MV-4-11 (cell line): ENCODE measurements around the gene SLC24A3.

Experiments used
- DNase-seq: peaks from one replicate; lab custom pipeline; 2025; lab: John Stamatoyannopoulos, UW

Gene SLC24A3

DNA sequence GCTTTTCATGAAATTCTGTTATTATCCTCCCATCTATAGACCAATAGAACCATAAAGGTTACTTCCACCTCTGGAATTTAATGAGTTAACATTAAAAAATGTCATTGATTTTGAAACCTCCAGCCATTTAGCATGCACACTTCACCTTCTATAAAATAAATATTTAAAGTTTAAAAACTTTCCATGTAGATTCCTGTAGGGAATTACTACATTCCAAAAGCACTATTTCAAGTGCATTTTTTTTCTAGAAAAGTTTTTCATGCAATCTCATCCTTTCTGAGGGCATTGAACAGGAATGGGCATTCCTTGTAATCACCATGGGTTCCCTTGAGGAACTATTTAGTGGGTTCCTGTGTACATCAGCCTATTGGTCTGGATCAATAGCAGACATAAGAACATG lies 291.8 kb downstream of the SLC24A3 start:
- DNase-seq: no peak

DNA sequence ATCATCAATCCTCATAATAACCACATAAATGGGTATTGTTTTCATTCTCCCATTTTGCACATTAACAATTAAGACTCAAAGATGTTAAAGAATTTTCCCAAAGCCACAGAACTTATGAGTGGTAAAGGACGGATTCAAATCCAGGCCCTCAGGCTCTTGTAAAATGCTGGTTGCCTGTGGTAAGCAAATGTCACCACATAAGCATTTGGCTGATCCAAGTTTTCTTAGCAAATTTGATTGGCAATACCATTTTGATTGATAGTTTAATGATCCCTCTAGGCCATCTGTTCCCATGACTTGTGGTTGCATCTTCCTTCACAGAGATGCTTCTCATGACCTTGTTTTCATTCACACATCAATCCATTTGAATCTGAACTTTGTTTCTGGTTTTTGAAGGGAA lies 293.6 kb downstream of the SLC24A3 start:
- DNase-seq: no peak

DNA sequence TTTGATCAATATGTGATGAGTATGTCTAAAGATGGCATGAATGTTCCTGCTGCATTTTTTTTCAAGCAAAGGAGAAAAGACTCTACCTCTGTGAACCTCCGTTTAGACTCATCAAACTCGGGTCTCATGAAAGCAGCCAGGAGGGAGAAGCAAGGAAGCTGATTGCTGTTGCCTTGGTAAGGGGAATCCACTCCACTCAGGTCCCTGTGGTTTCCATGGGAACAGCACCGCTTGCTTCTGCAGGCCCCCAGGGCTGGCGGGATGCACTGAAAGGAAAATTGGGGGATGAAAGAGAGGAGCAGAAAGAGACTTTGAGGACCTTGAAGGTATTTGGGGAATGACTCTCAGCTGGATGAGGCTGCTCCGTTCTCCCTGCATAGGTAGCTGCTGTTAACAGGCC lies 296.0 kb downstream of the SLC24A3 start:
- no peak for DNase-seq

DNA sequence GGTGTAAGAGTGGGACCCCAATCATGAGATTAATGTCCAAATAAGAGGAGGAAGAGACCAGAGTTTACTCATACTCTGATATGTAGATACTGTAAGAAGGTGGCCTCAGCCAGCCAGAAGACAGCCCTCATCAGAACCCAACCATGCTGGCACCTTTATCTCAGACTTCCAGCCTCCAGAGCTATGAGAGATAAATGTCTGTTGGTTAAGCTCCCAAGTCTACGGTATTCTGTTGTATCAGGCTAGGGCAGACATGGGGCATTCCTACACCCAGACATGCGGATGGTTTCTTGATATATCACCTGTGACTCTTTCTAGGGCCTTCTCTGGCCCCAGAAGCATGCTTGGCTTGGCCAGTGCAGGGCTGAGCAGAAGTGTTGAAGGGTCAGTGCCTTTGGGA lies 298.2 kb downstream of the SLC24A3 start:
- no peak for DNase-seq

DNA sequence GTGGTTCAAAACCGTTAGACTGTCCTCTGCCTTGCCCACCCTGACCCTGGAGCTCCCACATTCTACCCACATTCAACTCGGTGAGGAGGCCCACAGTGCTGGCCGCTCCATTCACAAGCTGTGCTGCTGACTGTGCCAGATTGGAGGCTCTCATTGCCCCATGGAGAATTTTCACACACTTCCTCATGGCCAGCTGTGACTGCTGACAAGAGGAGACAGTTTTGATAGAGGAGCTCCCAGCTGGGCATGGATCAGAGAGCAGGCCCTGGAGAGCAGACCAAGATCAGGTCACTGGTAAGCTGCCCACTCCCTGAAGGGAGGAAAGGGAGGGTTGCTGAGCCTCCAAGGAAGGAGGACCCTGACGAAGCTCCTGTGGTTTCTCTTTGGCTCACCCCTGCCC lies 299.5 kb downstream of the SLC24A3 start:
- DNase-seq: peak; percentile 6

DNA sequence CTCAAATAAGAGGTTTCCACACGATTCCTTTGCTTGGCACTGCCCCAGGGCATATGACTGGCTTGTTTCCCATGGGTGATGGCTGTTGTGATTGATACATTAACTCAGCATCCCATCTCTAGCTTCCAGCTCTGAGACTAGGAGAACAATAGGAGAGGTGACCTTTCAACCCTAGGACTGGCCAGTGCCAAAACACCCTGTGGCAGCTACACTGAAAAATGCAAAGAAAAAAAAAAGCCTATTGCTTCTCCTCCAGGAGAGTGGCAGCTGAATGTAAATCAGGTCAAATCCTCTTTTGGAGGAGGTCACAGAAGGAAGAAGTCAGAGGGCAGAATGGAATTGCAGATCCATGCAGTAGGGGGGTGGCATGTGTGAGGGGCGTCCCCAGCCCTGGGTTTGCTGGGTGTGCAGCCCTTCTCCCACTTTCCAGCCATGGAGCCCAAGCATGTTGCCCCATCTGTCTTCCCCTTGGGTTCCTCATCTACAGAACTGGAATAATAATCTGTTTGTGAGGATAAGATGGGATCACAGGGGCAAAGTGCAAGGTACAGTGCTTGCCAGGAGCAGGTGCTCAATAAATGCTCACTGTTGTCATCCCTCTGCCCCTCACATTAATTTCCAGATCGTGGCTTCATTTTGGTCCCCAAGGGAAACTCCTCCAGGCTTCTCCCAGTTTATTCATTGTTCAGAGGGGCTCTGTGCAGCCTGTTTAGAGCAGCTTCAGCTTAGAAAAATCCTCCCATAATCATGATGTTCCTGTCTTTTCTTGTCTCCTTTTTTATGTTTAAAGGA lies 300.6 kb downstream of the SLC24A3 start:
- no peak for DNase-seq

DNA sequence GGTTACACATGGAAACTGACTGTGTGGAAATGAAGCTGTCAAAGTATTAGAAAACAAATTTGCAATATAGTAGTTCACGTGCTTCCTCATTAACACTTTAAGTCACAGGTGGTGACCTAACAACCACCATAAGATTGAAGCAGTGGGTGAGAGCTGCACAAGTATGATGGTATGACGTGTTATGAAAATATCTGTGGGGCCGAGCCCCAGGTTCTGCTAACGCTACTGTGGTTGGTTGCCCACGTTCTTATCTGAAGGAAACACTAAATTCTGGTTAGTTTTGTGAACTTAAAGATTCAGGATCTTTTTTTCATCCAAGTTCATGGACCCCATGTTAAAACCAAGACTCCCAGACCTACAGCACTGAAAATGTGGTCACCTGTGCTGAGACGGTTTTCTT lies 302.6 kb downstream of the SLC24A3 start:
- DNase-seq: no peak

DNA sequence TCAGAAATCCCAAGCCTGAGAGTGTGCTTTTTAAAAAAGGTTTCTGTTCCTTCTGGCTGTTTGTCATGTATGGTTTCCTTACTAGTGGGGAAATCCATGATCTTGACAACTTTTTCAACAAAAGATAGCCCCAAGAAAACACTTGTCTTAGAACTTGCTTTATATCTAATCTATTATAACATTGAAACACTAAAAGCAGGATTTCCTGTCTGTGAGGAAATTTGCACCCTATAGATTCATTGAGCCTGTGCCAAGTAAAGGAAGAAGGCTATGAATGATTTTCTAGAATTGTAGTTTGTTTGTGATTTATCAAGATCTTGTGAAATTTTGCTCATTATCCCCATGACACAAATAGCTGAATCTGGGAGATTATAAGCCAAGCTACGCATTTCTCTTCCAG lies 307.0 kb downstream of the SLC24A3 start:
- DNase-seq: no peak

DNA sequence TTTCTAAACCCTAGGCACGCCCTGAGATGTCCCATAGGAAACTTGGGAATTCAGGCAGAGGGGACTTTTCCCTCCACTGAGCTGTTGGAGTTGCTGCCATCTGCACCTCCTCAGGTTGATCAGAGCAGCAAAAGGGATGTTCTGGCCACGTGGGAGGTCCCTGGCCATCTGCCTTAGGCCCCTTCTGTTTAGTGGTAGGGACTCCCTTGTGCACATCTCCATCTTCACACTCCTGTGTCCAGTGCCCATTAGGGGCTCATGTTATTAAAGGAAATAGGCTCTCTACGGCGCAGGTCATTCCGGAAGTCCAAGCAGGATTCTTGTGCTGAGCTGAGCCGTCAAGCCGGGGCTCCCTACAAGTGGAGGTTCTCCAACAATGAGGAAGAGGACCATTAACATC lies 307.8 kb downstream of the SLC24A3 start:
- no peak for DNase-seq

DNA sequence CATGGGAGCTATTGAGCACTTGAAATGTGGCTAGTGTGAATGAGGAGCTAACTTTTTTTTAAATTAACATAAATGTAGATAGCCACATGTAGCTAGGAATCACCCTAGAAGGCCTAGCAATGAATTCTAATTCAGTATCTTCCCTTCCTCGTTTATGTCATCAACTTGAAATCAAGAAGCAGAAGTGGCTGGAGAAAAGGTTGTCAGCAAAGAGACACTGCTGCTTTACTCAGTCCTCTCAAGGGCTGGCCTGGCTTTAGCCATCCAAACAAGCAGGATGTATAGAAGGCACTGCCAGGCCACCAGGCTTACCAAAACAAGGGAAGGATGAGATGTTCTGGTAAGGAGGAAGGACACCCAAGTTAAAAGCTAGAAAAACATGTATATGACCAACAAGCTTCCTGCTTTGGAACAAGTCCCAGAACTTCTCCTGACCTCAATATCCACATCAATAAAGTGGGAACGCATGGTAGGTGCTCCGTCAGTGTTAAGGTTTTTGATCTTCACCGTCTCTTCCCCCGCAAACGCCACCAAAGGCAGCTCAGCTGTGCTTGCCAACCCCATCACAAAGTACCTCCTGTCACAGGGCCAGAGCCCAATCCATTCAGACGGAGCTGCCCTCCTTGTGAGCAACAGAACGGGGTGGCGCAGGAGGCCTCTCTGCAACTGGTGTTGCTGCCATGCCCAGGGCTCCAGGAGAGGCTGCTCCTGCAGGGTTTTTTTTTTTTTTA lies 309.8 kb downstream of the SLC24A3 start:
- DNase-seq: peak; percentile 64

DNA sequence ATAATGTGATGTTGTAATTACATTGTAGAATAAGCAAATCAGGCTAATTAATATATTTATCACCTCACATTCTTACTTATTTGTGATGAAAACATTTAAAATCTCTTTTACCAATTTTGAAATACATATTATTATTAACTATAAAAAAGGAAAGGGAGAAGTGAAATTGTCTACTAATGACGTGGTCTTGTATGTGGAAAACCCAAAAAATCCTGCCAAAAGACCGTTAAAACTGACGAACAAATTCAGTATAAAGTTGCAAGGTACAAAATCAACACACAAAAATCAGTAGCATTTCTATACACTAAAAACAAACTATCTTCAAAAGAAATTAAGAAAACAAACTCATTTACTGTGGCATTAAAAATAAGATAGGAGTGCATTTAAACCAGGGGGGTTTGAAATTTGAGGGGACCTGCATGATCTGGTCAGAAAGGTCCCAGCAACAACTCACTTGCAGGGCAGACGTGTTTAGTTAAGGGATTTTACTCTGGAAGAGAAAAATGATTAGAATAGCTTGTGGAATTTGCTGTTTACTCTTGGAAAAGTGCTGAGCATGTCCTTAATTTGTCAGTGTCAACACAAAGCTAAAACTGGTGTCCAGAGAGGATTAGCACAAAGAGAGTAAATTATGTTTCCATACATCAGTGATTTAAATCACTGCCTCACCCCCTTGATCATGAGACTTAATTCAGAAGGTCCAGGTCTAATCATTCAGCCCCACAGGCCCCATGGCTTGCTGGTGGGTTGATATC lies 310.6 kb downstream of the SLC24A3 start:
- no peak for DNase-seq

DNA sequence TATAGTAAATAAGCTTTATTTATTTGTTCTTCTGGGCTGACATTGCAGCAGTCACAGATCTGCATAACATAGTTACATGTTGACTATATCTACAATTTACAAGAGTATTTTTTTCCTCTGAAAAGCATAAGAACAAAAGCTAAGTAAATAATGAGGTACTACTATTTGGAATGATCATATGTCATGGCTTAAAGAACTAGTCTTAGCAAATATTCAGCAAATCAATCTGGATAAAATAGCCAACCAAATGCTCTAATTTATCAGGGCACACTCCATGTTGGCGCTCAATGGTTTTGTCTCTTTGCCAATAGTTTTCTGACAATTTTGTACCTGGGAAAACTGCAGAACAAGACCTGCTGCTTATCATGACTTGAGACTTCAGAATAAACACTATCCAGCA lies 312.2 kb downstream of the SLC24A3 start:
- no peak for DNase-seq

DNA sequence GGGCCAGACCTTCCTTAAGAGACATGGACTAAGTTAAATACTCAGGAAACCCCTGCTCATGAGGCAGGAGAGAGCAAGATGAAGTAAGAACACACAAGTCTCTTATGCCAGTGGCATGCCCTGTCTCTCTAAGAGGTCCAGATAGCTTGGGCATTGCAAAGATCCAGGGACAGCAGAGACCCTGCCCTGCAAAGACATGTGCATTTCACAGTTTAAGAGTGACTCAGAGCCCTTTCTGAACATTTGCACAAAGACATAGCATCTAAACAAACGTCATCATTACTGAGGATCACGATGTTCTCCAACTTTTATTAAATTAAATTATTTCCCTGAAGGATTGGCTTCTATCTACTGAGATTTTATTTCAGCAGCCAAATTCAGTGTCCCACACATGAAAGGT lies 315.1 kb downstream of the SLC24A3 start:
- no peak for DNase-seq

DNA sequence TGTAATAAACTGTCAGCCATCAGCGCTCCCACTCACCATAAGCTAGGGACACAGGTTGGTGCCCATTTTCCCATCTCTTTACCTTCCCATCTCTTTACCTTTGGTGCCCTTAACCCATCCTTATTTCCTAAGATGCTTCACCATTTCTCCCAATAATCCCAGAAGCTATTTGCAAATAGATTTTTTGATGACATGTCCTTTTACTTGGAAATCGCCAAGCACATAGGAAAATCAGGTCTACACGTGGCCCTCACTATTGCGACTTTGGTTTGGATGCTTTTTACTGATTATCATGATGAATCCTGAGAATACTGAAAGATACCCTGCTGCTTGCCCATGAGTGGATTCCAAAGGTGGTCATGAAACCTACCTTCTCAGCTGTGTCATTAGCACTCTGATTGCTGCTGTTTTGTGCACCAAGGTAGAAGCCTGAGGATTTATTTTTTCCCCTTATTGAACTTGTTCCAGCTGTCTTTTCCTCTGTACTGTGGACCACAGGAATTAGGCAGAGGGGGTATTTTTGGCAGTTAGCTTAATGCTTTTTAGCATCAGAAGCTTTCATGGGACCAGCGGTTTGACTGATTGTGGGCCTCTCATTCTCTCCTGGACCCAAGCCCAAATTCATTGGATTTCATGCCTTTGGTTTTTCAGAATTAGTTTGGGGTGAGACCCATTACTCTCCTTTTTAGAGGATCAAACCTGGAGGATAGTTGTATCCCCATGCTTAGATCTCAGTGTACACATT lies 316.0 kb downstream of the SLC24A3 start:
- DNase-seq: no peak

DNA sequence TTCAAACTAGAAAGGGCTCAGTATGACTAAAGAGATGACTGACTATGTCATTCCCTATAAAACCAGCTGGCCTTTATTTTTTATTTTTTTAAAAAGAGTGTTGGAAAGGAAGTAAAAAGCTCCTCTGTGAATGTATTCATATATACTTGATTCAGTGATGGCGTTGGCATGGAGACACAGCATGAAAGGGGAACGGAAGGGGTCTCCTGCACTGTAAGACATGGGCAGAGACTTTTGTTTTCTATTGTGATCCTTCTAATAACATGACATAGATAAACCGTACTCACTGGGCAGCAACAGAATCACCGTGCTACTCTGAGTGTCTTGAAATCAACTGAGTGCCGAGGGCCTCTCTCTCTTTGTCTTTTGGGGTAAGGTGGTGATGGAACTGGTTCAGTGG lies 317.6 kb downstream of the SLC24A3 start:
- DNase-seq: no peak

DNA sequence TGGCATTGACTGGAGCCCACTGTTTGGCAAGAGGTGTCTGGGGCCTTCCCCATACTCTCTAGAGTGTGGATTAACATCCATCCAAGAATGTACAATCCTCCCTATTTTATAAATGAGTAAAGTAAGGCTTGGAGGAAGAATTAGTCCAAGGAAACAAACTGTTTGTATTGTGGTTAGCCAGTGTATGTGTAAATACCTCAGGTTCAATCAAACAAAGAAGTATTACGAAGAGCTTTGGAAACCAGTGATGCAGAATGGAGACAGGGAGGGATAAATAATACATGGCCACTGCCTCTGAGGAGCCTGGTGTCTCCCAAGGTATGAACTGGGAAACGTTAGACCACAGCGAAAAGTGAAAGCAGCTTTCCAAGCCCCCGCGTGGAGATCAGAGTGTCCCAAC lies 319.0 kb downstream of the SLC24A3 start:
- DNase-seq: no peak

DNA sequence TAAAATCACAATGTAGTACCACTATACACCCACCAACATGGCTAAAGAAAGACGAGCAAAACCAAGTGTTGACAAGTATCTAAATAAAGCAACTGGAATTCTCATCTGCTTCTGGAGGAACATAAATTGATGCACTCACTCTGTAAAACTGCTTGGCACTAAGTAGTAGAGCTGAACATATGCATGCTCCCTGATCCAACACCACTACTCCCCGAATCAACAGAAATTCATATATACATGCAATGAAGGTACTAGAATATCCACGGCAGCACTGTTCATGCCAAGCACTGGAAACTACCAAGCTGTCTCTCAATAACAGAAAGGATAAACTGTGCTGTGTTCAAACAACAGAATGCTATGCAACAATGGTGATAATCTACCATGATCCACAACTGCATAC lies 326.1 kb downstream of the SLC24A3 start:
- no peak for DNase-seq

DNA sequence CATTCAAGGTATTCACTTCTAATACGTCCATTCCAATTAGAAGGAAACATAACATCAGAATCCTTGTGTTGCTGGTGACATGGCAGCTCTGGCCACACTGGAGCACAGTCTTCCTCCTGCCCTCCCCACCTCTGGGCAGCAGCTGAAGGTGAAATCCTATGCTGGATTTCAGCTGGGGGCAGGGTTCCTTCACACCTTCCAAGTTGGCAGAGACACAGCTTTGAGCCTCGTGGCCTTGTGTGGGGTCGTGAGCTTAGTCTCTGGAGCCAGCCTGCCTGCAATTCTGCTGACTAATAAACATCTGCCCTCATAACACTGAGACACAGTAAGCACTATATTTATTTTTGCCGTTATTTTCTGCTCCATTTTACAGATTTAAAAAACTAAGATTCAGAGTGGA lies 326.7 kb downstream of the SLC24A3 start:
- DNase-seq: no peak

DNA sequence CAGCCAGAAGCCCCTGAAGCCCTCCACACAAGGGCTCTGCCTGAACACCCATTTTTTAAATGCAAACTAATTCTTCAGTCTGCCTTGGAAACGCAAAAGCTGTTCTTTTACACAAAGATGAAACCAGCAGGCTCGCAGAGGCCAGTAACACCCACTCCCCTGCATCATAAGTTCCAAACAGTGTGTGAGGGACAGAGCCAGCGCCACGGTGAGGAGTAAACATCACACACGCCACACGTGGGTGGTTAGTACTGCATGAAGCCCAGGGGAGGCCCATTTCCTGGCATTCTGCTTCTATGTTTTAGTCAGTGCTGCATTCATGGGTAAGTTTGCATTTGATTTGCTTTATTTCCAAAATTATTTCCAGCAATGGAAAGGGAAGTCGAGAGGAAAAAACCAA lies 327.9 kb downstream of the SLC24A3 start:
- DNase-seq: no peak

DNA sequence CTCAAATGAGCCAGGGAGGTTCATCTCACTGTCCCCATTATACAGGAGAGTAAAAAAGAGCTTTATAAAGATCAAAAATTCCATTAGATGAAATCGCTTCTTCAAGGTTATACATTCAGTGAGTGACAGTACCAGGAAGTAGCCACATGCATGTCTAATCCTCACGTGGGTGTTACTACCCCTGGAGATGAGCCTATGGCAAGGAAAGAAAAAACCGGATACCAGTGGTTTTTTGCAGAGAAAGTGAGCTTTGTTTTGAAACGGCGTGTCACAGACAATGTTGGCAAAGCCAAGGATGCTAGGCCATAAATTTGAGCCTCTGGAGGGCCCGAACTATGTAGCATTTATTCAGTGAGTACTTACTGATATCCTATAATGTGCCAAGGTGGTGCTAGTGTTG lies 330.7 kb downstream of the SLC24A3 start:
- DNase-seq: peak; percentile 46

DNA sequence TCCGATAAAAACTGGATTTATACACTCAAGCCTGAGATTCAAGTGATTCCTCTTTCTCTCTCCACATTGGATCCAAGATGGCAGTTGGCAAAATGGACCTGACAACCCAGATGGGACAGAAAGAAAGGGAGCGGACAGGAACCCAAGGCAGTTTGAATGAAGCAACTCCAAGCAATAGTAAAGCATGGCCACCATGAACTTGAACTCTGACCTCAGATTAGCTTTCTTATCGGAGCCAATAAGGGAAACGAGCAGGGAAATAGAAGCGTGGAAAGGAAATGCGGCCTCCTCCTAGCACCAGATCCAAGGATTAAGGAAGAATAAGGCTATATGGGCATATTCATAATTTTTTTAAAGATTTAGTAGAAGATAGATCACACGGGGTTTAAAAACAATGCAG lies 332.2 kb downstream of the SLC24A3 start:
- no peak for DNase-seq

DNA sequence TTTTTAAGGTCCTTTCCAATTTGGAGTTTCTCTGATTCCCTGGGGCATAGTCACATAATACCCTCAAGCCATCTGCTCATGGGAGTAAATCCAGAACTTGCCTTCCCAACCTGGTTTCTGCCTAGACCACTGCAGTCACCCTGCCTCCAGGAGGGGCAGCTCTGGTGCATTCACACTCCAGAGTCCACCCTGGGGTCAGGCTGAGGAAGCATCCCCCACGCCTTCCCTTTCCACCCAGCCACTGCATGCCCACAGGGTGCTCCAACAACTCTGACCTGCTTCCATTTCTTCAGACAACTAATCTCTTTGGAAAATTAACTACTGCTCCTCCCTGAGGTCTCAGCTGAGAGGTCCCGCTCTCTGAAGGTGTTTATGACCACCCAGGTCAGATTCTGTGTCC lies 334.2 kb downstream of the SLC24A3 start:
- DNase-seq: no peak
